ENCODE results near the gene UNK. TPM values are rescaled to one million over a fixed set of nuclear protein-coding genes. Genes with fewer than 3 reads are reported as not detected.

Gene UNK
- total and polyA plus RNA-seq, 2 of the 13 experiments (the other 11 are each of a cell fraction or from before 2014, with no cell fraction given): 31.6 to 33.0 TPM

- TF ChIP-seq RBAK (CRISPR knock-in tag; IDR thresholded peaks at IDR 0.05) (no peak), ZNF761 (CRISPR knock-in tag; conservative IDR thresholded peaks at IDR 0.05) (no peak), DBP (CRISPR knock-in tag; IDR thresholded peaks at IDR 0.05; ENCODE audit: not compliant biosample characterization) (no peak), IKZF5 (CRISPR knock-in tag; IDR thresholded peaks at IDR 0.05) (no peak), ZNF407 (CRISPR knock-in tag; IDR thresholded peaks at IDR 0.05; ENCODE audit: not compliant biosample characterization) (no peak)
Observed at GRCh38 chr17:75755205-75755901, 29.3 kb upstream of the UNK start (continued).

Data from HepG2 (cell line).